Activated CD8-positive, alpha-beta T cell treated with anti-CD3 and anti-CD28 coated beads, Interleukin-2, amount 10 ng/mL, durations not matched to agents 7 days and 5 days (primary cell): ENCODE results near the gene MYRFL. TPM values are rescaled to one million over a fixed set of nuclear protein-coding genes. Genes with fewer than 3 reads are reported as not detected.

ENCODE experiments used
- ATAC-seq: fragments of 150-1000 bp; cut with Tn5 transposase; one replicate; pipeline ENCODE4 v1.10.0; 2021; ENCODE audit warnings: moderate library complexity
- CTCF ChIA-PET: fragments of 350-600 bp; sonication (Branson Sonifier 250); formaldehyde crosslinking; loops from one replicate; lab custom pipeline; 2021; ENCODE audit warnings: antibody characterized with exemption; lab: Charles Lee
- POLR2A ChIA-PET: fragments of 350-600 bp; sonication (Branson Sonifier 250); formaldehyde crosslinking; loops from one replicate; lab custom pipeline; 2021; ENCODE audit warnings: antibody characterized with exemption; lab: Charles Lee
- DNase-seq: peaks from one replicate; pipeline ENCODE4 v3.0.0-alpha.2; 2020
- H3K27ac Mint-ChIP-seq: one replicate; pipeline ENCODE4 v1.8.0; 2021; ENCODE audit warnings: mild to moderate bottlenecking, mixed read lengths
- H3K27me3 Mint-ChIP-seq: one replicate; pipeline ENCODE4 v1.8.0; 2021; ENCODE audit warnings: low read depth, mixed read lengths
- H3K36me3 Mint-ChIP-seq: one replicate; pipeline ENCODE4 v1.8.0; 2021; ENCODE audit warnings: low read depth, mixed read lengths
- H3K4me1 Mint-ChIP-seq: one replicate; pipeline ENCODE4 v1.8.0; 2021; ENCODE audit warnings: low read depth, mixed read lengths
- H3K4me3 Mint-ChIP-seq: one replicate; pipeline ENCODE4 v1.8.0; 2021; ENCODE audit warnings: mild to moderate bottlenecking, mixed read lengths
- H3K9me3 Mint-ChIP-seq: one replicate; pipeline ENCODE4 v1.8.0; 2022; ENCODE audit warnings: mixed read lengths; ENCODE audit not compliant: insufficient read depth
- total RNA-seq, 2 experiments: library from RNA; stranded (reverse); gene quantifications; one replicate each; pipeline ENCODE4 v1.2.3, GENCODE V29; 2021

MYRFL gene
- total RNA-seq, 2 experiments from 2014 or later: not detected

DNA sequence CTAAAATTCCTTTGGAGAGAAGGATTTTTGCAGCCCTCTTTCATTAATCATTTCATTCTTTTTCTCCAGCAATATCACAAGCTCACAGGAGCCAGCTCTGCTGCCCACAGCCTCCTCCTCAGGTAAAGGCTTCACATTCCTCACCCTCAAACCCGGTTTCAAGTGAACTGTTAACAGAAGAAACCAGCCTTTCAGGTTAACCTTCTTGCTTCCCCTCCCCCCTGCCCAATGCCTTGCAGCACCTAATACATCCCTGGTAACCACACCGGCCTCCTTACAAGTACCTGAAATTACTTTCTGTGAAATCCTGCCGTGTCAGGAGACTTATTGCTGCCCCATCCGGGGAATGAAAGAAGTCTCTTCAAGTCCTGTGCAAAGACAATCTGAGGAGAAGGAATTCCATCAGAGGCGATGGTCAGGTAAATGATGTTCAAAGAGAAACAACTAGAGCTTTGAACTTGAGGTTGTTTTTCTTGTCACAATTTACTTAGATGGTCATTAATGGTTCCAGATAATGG is 111.2 kb downstream of the MYRFL start:
- no peak for DNase-seq
- Mint-ChIP-seq H3K27ac (no peak overlapping the region), H3K9me3 (no peaks in the 10 kb centered on the region), H3K4me3 (no peak overlapping the region), H3K4me1 (no peaks in the 10 kb centered on the region), H3K36me3 (no peaks in the 10 kb centered on the region), H3K27me3 (peaks cover 2% of the 10 kb centered on the region)
- CTCF ChIA-PET: no interaction called here
- POLR2A ChIA-PET: no interaction called here
- no peak for ATAC-seq

DNA sequence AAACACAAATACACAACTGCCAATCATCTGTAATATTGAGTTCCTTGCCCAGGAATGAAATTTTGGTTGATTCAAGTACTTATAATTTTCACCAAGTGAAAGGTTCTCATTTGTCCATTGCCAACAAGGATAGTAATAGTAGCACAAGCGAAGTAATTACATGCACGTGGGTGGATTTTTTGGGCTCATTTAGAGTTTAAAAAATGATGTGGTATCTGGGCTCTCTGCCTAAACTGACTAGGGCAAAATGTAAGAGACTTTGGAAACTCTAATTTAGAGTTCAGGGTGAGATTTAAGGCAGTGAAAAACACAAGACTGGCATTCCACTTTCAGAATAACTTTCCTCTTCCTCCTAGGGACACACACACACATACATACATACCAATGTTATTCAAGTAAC is 111.7 kb downstream of the MYRFL start:
- DNase-seq: no peak
- ChIA-PET CTCF (no interaction called here), POLR2A (no interaction called here)
- Mint-ChIP-seq H3K4me3 (no peak overlapping the region), H3K36me3 (no peaks in the 10 kb centered on the region), H3K4me1 (no peaks in the 10 kb centered on the region), H3K27ac (no peak overlapping the region), H3K9me3 (no peaks in the 10 kb centered on the region), H3K27me3 (peaks cover 2% of the 10 kb centered on the region)
- no peak for ATAC-seq

- H3K4me3 Mint-ChIP-seq: no peak overlapping the region
- H3K27ac Mint-ChIP-seq: no peak overlapping the region
- peaks cover 2% of the 10 kb centered on the region for H3K27me3 Mint-ChIP-seq
- POLR2A ChIA-PET: no interaction called here
- DNase-seq: no peak
- no peaks in the 10 kb centered on the region for H3K36me3 Mint-ChIP-seq
- H3K9me3 Mint-ChIP-seq: no peaks in the 10 kb centered on the region
- no peak for ATAC-seq
- CTCF ChIA-PET: no interaction called here
- no peaks in the 10 kb centered on the region for H3K4me1 Mint-ChIP-seq
These were observed 122.1 kb downstream of the MYRFL start for GRCh38 chr12:69947123-69947522.

- DNase-seq (no peak), ATAC-seq (no peak)
- H3K27me3 Mint-ChIP-seq: peaks cover 2% of the 10 kb centered on the region
- ChIA-PET POLR2A (no interaction called here), CTCF (no interaction called here)
- no peak overlapping the region for H3K27ac Mint-ChIP-seq
- no peaks in the 10 kb centered on the region for H3K36me3 Mint-ChIP-seq
- no peaks in the 10 kb centered on the region for H3K9me3 Mint-ChIP-seq
- no peak overlapping the region for H3K4me3 Mint-ChIP-seq
- H3K4me1 Mint-ChIP-seq: no peaks in the 10 kb centered on the region
These were observed 122.9 kb downstream of the MYRFL start for GRCh38 chr12:69947897-69948296.

DNA sequence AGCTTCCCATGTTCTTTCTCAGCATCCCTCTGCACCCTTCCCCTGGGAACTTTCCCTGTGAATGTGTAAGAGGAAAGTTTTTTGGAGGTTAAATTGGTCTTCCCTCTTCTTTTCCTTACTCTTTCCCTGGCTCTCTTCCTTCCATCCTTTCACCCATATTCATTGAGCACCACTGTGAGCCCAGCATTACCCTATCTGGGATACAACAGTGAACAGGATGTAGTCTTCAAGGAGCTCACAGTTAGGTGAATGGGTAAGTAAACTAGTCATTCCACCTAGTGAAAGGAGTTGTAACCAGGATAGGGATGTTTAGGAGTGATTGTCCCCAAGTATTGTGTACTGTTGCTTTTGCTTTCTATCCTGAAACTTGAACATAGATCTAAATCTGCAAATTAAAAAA is 123.8 kb downstream of the MYRFL start:
- ChIA-PET POLR2A (interaction anchor here (0.7 kb wide), 1 partner anchor 597 kb away, joined by 5 read pairs; no protein-coding TSS in a partner anchor), CTCF (no interaction called here)
- DNase-seq: no peak
- Mint-ChIP-seq H3K27me3 (peaks cover 2% of the 10 kb centered on the region), H3K36me3 (no peaks in the 10 kb centered on the region), H3K9me3 (no peaks in the 10 kb centered on the region), H3K4me1 (no peaks in the 10 kb centered on the region), H3K4me3 (no peak overlapping the region), H3K27ac (no peak overlapping the region)
- ATAC-seq: no peak

DNA sequence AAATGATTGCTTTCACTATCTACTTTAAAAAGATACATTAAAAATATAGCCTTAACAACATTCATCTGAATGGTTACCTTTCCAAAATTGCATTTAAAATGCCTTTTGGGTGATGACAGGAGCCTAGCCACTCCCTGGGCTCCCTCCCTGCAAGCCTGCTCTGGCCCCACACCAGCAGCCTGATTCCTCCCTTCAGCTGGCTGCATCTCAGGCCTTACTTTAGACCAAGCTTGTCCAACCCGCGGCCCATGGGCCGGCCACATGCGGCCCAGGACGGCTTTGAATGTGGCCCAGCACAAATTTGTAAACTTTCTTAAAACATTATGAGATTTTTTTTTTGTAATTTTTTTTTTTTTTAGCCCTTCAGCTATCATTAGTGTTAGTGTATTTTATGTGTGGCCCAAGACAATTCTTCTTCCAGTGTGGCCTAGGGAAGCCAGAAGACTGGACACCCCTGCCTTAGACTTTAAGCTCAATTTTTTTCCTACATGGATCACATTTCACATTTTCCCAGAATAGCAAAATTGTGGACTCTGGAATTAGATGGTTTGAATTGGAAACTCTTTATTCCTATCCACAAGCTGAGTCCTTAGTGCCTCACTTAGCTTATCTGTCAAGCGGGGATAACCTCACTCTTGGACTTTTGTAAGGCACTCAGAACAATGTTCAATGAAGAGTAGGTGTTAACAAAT is 124.4 kb downstream of the MYRFL start:
- Mint-ChIP-seq H3K4me3 (no peak overlapping the region), H3K4me1 (no peaks in the 10 kb centered on the region), H3K9me3 (no peaks in the 10 kb centered on the region), H3K36me3 (no peaks in the 10 kb centered on the region), H3K27ac (no peak overlapping the region), H3K27me3 (peaks cover 2% of the 10 kb centered on the region)
- ChIA-PET POLR2A (interaction anchor here (0.7 kb wide), 1 partner anchor 596 kb away, joined by 5 read pairs; no protein-coding TSS in a partner anchor), CTCF (no interaction called here)
- ATAC-seq (no peak), DNase-seq (no peak)

DNA sequence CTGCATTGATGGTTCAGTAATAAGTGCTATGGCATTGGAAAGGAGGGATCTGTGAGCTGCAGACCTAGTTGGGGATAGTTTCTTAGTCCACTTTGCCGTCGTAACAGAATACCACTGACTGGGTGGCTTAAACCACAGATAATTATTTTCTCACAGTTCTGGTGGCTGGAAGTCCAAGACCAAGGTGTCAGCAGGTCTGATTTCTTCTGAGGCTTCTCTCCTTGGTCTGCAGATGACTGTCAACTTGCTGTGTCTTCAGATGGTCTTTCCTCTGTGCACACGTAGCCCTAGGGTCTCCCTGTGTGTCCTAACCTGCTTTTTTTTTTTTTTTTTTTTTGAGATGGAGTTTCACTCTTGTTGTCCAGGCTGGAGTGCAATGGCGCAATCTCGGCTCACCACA is 126.1 kb downstream of the MYRFL start:
- Mint-ChIP-seq H3K36me3 (no peaks in the 10 kb centered on the region), H3K9me3 (no peaks in the 10 kb centered on the region), H3K4me1 (no peaks in the 10 kb centered on the region), H3K27me3 (peaks cover 2% of the 10 kb centered on the region), H3K27ac (no peak overlapping the region), H3K4me3 (no peak overlapping the region)
- ATAC-seq (no peak), DNase-seq (no peak)
- POLR2A ChIA-PET: no interaction called here
- CTCF ChIA-PET: no interaction called here

- no peaks in the 10 kb centered on the region for H3K36me3 Mint-ChIP-seq
- ChIA-PET CTCF (no interaction called here), POLR2A (no interaction called here)
- H3K4me3 Mint-ChIP-seq: no peak overlapping the region
- H3K9me3 Mint-ChIP-seq: no peaks in the 10 kb centered on the region
- H3K4me1 Mint-ChIP-seq: no peaks in the 10 kb centered on the region
- H3K27me3 Mint-ChIP-seq: peaks cover 3% of the 10 kb centered on the region
- no peak overlapping the region for H3K27ac Mint-ChIP-seq
- DNase-seq (no peak), ATAC-seq (no peak)
These were observed 127.9 kb downstream of the MYRFL start for GRCh38 chr12:69952890-69953289.

DNA sequence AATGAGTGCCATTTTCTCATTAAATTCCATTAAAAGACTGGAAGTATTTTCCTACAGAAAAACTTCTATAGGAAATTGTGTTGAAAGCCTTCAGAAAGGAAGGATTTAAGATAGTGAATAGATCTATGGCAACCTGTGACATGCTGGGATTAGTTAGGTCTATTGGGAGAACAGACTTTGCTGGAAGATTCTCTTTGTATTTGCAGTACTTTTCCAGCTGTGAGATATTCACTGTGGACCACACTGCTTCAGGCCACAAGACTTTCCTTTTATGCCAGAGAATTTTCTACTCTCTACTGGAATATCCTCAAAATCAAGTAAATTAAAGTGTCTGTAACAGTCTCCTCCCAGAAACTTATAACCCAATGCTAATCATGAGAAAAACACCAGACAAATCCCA is 136.2 kb downstream of the MYRFL start:
- ChIA-PET CTCF (no interaction called here), POLR2A (no interaction called here)
- Mint-ChIP-seq H3K27ac (no peak overlapping the region), H3K4me1 (no peaks in the 10 kb centered on the region), H3K9me3 (no peaks in the 10 kb centered on the region), H3K27me3 (peaks cover 3% of the 10 kb centered on the region), H3K36me3 (no peaks in the 10 kb centered on the region), H3K4me3 (no peak overlapping the region)
- ATAC-seq: no peak
- no peak for DNase-seq

GRCh38 chr12:69966409-69966808 is 141.4 kb downstream of the MYRFL start:
- ChIA-PET POLR2A (no interaction called here), CTCF (no interaction called here)
- no peak overlapping the region for H3K27ac Mint-ChIP-seq
- ATAC-seq (no peak), DNase-seq (no peak)
- no peaks in the 10 kb centered on the region for H3K4me1 Mint-ChIP-seq
- no peaks in the 10 kb centered on the region for H3K9me3 Mint-ChIP-seq
- no peak overlapping the region for H3K4me3 Mint-ChIP-seq
- H3K27me3 Mint-ChIP-seq: peaks cover 2% of the 10 kb centered on the region
- no peaks in the 10 kb centered on the region for H3K36me3 Mint-ChIP-seq

DNA sequence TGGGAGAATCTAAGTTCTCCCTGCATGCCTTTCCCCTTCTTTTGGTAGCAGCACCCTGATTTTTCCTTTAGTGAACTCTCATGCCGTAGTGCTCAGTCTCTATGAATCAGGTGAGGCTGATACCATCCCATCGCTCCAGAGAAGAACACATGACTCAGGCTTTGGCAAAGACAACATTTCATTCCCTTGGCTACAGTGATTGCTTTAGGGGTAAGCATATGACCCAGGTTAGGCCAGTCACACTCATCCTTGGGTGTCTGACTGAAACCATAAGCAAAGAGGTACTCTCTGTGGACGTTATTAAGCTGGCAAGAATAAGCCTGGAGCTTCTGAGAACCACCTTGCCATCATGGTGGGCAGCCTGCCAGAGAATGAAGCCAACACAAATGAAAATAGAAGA is 141.8 kb downstream of the MYRFL start:
- H3K4me3 Mint-ChIP-seq: no peak overlapping the region
- ChIA-PET POLR2A (no interaction called here), CTCF (no interaction called here)
- DNase-seq (no peak), ATAC-seq (no peak)
- no peaks in the 10 kb centered on the region for H3K9me3 Mint-ChIP-seq
- peaks cover 2% of the 10 kb centered on the region for H3K27me3 Mint-ChIP-seq
- no peak overlapping the region for H3K27ac Mint-ChIP-seq
- no peaks in the 10 kb centered on the region for H3K36me3 Mint-ChIP-seq
- no peaks in the 10 kb centered on the region for H3K4me1 Mint-ChIP-seq

- no peak overlapping the region for H3K4me3 Mint-ChIP-seq
These were observed 144.0 kb downstream of the MYRFL start for GRCh38 chr12:69969011-69969410.

DNA sequence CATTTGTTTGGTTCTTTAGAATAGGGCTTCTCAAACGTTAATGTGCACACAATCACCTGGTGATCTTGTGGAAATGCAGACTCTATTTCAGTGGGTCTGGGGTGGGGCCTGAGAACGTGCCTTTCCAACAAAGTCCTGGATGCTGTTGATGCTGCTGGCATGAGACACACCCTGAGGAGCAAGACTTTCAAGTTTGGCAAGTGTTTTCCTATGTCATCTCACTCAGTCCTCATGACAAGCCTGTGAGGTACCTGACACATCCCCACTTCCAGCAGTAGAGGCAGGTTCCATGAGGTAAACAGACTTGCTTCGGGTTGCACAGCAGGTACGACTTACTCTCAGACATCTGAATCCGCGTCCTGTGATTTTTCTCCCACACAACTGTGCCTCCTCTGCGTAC is 147.1 kb downstream of the MYRFL start:
- DNase-seq: no peak
- ChIA-PET CTCF (no interaction called here), POLR2A (no interaction called here)
- H3K27me3 Mint-ChIP-seq: peaks cover 2% of the 10 kb centered on the region
- no peaks in the 10 kb centered on the region for H3K9me3 Mint-ChIP-seq
- no peak for ATAC-seq
- no peak overlapping the region for H3K4me3 Mint-ChIP-seq
- no peak overlapping the region for H3K27ac Mint-ChIP-seq
- H3K4me1 Mint-ChIP-seq: no peaks in the 10 kb centered on the region
- H3K36me3 Mint-ChIP-seq: no peaks in the 10 kb centered on the region

More at GRCh38 chr12:69969011-69969410, 144.0 kb downstream of the MYRFL start:
- no peak for DNase-seq
- ChIA-PET POLR2A (no interaction called here), CTCF (no interaction called here)
- ATAC-seq: no peak
- H3K27me3 Mint-ChIP-seq: peaks cover 2% of the 10 kb centered on the region
- H3K4me1 Mint-ChIP-seq: no peaks in the 10 kb centered on the region
- H3K27ac Mint-ChIP-seq: no peak overlapping the region
- no peaks in the 10 kb centered on the region for H3K36me3 Mint-ChIP-seq
- H3K9me3 Mint-ChIP-seq: no peaks in the 10 kb centered on the region
